SU-DHL-6 (cell line): ENCODE results near the gene ELMO1.

ENCODE experiments used
- H2AFZ ChIP-seq: fragments of 200-600 bp; sonication (generic); 2 replicates; pipeline ENCODE4 v1.6.1; 2014; ENCODE audit warnings: low read depth, mild to moderate bottlenecking, moderate library complexity, mixed read lengths, antibody characterized with exemption, low read length; ENCODE audit not compliant: severe bottlenecking
- H3F3A ChIP-seq: fragments of 200-600 bp; shearing (Covaris generic); 2 replicates; pipeline ENCODE4 v1.6.0; 2016; ENCODE audit warnings: antibody characterized with exemption, mild to moderate bottlenecking; ENCODE audit not compliant: insufficient read depth
- H3K27ac ChIP-seq: fragments of 200-600 bp; sonication (generic); 2 replicates; pipeline ENCODE4 v1.5.1; 2016; ENCODE audit warnings: low read depth, mild to moderate bottlenecking, low read length, moderate library complexity, mixed read lengths
- H3K27me3 ChIP-seq: fragments of 200-600 bp; sonication (generic), shearing (Covaris generic); 2 replicates; pipeline ENCODE4 v1.6.0; 2014; ENCODE audit warnings: mild to moderate bottlenecking, low read length
- H3K36me3 ChIP-seq: fragments of 200-600 bp; sonication (generic); 2 replicates; pipeline ENCODE4 v1.6.1; 2014; ENCODE audit warnings: mild to moderate bottlenecking, low read length, mixed read lengths
- H3K4me2 ChIP-seq: fragments of 300-600, 200-600 bp; shearing (Covaris generic), sonication (generic); 2 replicates; pipeline ENCODE4 v1.6.0; 2014; ENCODE audit warnings: low read length, low read depth, mild to moderate bottlenecking; ENCODE audit not compliant: poor library complexity, severe bottlenecking
- H3K4me3 ChIP-seq: fragments of 200-600 bp; sonication (generic); 2 replicates; pipeline ENCODE4 v1.5.1; 2014; ENCODE audit warnings: antibody characterized with exemption, low read length, mild to moderate bottlenecking, mixed read lengths; ENCODE audit not compliant: insufficient read depth, poor library complexity, severe bottlenecking
- H3K79me2 ChIP-seq: fragments of 200-600 bp; sonication (generic); 2 replicates; pipeline ENCODE4 v1.6.1; 2014; ENCODE audit warnings: mild to moderate bottlenecking, low read length, moderate library complexity; ENCODE audit not compliant: insufficient read depth
- H3K9ac ChIP-seq: fragments of 200-600 bp; sonication (generic); 2 replicates; pipeline ENCODE4 v1.7.0; 2014; ENCODE audit warnings: mild to moderate bottlenecking, low read length
- H3K9me2 ChIP-seq: fragments of 200-600 bp; sonication (generic); replicated peaks from 2 replicates; pipeline ENCODE4 v1.6.1; 2014; ENCODE audit warnings: low read length; ENCODE audit not compliant: insufficient read depth
- H3K9me3 ChIP-seq: fragments of 200-600 bp; sonication (generic); 2 replicates; pipeline ENCODE4 v1.6.1; 2014; ENCODE audit warnings: low read length, mixed read lengths; ENCODE audit not compliant: insufficient read depth
- H4K20me1 ChIP-seq: fragments of 200-600 bp; sonication (generic); 2 replicates; pipeline ENCODE4 v1.6.1; 2014; ENCODE audit warnings: low read depth, mild to moderate bottlenecking, antibody characterized with exemption, low read length, moderate library complexity, mixed read lengths
- EZH2phosphoT487 ChIP-seq: fragments of 200-600 bp; sonication (generic), shearing (Covaris generic); conservative IDR thresholded peaks from 2 replicates; pipeline ENCODE4 v1.6.1; 2018; ENCODE audit warnings: mild to moderate bottlenecking, antibody characterized with exemption, low read length, moderate library complexity, mixed read lengths
- TF ChIP-seq, protein P1 (sequence below): fragments of 200-600 bp; sonication (generic); IDR thresholded peaks from one replicate; pipeline ENCODE4 v1.5.1; 2017; ENCODE audit warnings: antibody characterized with exemption, mild to moderate bottlenecking, low read length, moderate library complexity; ENCODE audit not compliant: insufficient read depth, poor library complexity, severe bottlenecking

Gene ELMO1

DNA sequence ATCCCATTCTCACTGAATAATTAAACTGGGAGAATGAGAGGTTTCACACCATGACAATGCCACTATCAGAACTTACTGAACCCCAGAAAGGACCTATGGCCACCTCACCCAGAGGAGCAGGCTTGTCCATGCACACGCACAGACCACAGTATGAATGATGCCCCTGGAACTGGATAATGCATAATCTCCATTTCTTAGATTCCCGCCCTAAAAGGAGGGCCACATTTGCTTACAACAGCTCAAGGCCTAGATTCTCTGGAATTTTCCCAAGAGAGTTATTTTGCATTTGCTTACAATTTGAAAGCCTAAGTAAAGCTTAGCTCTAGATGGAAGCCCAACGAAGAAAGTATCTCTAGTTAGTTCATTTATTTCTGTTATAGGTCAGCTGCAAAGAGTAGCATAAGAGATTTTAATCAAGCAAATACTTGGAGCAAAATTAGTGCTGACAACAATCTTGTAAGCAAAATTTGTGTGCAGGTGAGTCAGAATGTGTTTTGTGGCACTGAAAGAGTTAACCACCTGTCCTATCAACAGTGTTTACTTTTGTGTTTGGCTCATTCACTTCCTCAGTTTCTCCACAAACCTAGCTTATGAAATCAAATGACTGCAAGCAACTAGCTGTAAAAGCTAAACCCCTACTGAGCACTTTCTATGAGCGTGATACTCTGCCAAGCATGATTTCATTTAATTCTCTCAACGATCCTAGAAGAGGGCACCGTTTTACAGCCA is 32.1 kb downstream of the ELMO1 start:
- H4K20me1 ChIP-seq, result no peaks in the 10 kb centered on the region
- no peak overlapping the region for H3K4me2 ChIP-seq
- H3K27ac ChIP-seq, result no peak overlapping the region
- H3K36me3 ChIP-seq, result no peaks in the 10 kb centered on the region
- TF ChIP-seq EZH2phosphoT487, result no peak
- TF ChIP-seq, protein P1, sequence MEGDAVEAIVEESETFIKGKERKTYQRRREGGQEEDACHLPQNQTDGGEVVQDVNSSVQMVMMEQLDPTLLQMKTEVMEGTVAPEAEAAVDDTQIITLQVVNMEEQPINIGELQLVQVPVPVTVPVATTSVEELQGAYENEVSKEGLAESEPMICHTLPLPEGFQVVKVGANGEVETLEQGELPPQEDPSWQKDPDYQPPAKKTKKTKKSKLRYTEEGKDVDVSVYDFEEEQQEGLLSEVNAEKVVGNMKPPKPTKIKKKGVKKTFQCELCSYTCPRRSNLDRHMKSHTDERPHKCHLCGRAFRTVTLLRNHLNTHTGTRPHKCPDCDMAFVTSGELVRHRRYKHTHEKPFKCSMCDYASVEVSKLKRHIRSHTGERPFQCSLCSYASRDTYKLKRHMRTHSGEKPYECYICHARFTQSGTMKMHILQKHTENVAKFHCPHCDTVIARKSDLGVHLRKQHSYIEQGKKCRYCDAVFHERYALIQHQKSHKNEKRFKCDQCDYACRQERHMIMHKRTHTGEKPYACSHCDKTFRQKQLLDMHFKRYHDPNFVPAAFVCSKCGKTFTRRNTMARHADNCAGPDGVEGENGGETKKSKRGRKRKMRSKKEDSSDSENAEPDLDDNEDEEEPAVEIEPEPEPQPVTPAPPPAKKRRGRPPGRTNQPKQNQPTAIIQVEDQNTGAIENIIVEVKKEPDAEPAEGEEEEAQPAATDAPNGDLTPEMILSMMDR, result no peak
- no peaks in the 10 kb centered on the region for H3F3A ChIP-seq
- H2AFZ ChIP-seq, result no peak overlapping the region
- no peaks in the 10 kb centered on the region for H3K79me2 ChIP-seq
- no peaks in the 10 kb centered on the region for H3K9me3 ChIP-seq
- H3K9me2 ChIP-seq, result no peaks in the 10 kb centered on the region
- no peak overlapping the region for H3K4me3 ChIP-seq
- no peaks in the 10 kb centered on the region for H3K27me3 ChIP-seq
- no peak overlapping the region for H3K9ac ChIP-seq

DNA sequence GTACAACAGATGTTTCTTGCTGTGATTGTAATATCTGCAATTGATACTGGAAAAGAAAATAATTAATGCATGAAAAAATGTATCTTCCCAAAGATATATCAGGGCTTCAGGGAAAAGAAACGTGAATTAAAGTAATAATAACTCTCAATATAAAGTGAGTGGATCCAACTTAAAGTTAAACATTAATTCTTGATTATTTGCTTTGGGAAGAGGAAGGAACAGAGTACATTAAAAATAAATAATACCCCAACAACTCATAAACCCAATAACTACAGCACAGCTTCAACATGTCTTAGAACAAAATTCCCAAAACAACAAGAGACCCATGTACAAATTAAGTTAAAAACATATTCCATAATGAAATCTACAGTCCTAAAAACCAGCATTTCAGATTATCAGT is 33.0 kb downstream of the ELMO1 start:
- no peak overlapping the region for H3K9ac ChIP-seq
- no peak for TF ChIP-seq EZH2phosphoT487
- TF ChIP-seq, protein P1, result no peak
- no peaks in the 10 kb centered on the region for H3F3A ChIP-seq
- H4K20me1 ChIP-seq, result no peaks in the 10 kb centered on the region
- H3K9me2 ChIP-seq, result no peaks in the 10 kb centered on the region
- H3K27me3 ChIP-seq, result no peaks in the 10 kb centered on the region
- no peaks in the 10 kb centered on the region for H3K36me3 ChIP-seq
- no peak overlapping the region for H3K4me2 ChIP-seq
- no peaks in the 10 kb centered on the region for H3K9me3 ChIP-seq
- H2AFZ ChIP-seq, result no peak overlapping the region
- H3K79me2 ChIP-seq, result no peaks in the 10 kb centered on the region
- no peak overlapping the region for H3K27ac ChIP-seq
- no peak overlapping the region for H3K4me3 ChIP-seq

DNA sequence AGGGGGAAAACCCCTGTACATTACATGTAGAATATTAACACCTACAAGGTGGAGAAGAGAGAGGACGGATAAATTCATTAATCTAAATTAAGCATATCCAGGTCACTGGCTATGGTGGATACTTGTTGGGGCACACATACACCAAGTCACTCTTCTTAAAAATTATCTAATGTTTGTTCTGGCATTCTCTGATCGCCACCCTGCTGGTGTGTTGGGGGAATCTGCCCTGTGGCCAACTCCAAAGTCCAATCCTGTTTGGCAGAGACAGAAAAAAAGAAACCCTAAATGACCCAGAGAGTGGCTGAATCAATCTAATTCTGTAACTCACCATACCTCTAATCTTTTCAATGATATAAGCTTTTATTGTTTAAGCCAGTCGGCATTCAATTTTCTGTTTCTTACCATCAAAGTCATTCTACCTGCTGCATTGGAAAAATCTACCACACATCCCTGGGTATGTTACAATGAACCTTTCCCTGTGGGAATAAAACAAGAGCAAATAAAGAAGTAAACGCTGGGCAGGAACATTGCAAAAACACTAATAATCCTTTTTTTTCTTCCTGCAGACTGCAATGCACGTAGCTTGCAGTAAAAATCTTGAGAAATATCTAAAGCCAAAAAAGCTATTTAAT is 34.2 kb downstream of the ELMO1 start:
- no peak overlapping the region for H3K4me3 ChIP-seq
- H4K20me1 ChIP-seq, result no peaks in the 10 kb centered on the region
- no peaks in the 10 kb centered on the region for H3K79me2 ChIP-seq
- no peak overlapping the region for H3K4me2 ChIP-seq
- H2AFZ ChIP-seq, result no peak overlapping the region
- TF ChIP-seq, protein P1, result no peak
- no peak for TF ChIP-seq EZH2phosphoT487
- no peaks in the 10 kb centered on the region for H3K27me3 ChIP-seq
- no peaks in the 10 kb centered on the region for H3K36me3 ChIP-seq
- no peaks in the 10 kb centered on the region for H3K9me2 ChIP-seq
- no peaks in the 10 kb centered on the region for H3K9me3 ChIP-seq
- H3K27ac ChIP-seq, result no peak overlapping the region
- H3F3A ChIP-seq, result no peaks in the 10 kb centered on the region
- no peak overlapping the region for H3K9ac ChIP-seq
